Amygdala (tissue), 56 donors: Measurements from ENCODE around the gene JPH4.

Experiments
- DNase-seq, 56 donors: peaks; one replicate each; lab custom pipeline; 2025; lab: John Stamatoyannopoulos, UW

The JPH4 gene

DNA sequence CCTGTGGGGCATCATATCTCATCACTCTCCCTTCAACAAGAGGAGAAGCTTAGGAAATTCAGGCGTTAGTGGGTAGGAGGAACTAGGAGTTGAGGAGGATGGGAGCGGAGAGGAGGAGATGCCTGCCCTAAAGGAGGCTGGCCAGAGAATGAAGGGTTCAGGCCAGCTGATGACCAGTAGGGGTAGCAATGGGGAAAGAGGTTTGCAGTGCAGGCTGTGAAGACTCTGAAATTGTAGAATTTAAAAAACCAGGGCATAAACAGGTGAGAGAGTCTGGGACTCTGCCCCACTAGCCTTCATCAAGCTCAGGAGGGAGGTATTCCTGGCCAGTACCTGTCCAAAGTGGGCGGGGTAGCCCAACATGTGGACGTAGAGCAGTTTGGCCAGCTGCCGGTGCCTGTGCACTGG, 11.8 kb downstream of the JPH4 start:
- peak in 1 of 56 donors; percentile 64 for DNase-seq

GRCh38 chr14:23566112-23566777, 12.3 kb downstream of the JPH4 start:
- DNase-seq: no peak

GRCh38 chr14:23565626-23566025, 13.0 kb downstream of the JPH4 start:
- no peak for DNase-seq

GRCh38 chr14:23564876-23565275, 13.7 kb downstream of the JPH4 start:
- DNase-seq: no peak

GRCh38 chr14:23564181-23564812, 14.3 kb downstream of the JPH4 start:
- DNase-seq: no peak

DNA sequence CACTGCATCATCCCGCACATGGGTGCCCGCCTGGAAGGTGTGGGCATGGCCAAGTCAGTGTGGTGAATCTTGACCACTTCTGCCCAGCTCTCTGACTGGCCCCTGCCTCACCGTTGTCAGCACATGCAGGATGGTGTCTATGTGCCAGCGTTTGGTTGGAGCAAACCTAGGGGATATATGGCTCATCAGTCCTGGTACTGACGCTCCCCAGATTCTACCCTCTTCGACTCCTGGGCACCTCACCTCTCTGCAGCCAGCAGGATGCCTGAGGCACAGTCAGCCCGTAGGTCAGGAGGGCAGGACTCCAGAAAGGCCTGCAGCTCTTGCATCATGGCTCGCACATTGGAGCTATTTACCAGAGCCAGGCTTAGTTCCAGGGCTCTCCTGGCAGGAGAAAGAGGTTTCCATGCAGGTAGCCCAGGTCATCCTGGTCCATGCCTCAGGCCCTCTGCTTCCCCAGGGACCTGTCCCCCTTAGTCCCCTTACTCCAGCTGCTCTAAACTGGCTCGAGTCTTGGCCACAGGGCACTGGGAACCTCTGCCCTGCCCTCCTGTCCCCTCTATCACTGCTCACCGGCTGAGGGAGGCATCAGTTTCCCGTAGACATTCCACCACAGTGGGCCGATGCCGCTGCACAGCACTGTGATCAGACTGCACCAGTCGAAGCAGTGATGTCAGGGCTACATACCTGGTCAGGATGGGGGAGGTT, 15.0 kb downstream of the JPH4 start:
- no peak for DNase-seq

DNA sequence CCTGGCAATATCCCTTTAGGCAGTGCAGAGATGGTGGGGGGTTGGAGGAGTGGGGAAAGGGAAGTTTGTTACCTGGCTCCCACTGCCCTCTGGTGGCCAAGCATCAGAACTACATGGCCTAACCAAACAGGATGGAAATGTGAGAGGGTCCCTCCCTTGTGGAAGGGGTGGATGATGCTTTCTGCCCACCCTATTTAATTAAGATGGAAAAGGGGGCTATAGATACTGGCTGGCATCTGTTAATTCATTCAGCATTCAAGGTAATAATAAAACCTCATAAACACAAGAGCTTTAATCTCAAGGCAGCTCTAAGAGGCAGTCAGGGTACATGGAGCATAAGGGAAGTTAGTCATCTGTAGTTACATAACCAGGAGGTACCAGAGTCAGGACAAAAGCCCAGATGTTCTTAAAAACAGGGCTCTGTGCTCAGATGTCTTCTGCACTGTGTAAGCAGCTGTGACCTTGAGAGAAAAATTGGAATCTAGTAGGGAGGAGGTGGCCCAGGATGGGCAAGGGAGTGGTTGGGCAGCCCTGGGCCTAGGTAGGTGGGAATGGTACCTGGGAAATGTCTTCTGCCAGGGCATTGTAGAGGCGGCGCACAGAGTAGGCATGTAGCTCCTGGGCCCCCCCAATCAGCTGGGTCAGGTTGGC, 15.6 kb downstream of the JPH4 start:
- DNase-seq: peak in 25 of 56 donors; percentile 14 to 66 (median 29)

GRCh38 chr14:23561873-23562821, 16.4 kb downstream of the JPH4 start:
- no peak for DNase-seq

DNA sequence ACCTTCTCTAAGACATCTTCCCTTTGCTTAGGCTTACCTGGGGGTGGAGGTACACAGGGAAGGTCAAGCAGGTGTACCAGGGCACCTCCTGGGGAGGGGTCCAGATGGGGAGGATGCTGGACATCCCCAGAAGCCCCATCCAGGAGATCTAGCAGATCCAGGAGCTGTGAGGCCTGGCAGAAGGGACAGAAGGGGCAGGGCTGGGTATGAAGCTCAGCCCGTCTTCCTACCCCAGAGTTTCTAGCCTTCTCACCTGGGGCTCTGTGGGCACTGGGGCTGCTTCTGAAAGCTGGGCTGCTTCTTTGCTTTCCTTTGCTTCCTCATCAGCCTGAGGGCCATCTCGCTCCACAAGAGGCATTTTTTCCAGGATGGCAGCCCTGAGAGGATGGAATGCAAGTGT, 17.3 kb downstream of the JPH4 start:
- DNase-seq: no peak

DNA sequence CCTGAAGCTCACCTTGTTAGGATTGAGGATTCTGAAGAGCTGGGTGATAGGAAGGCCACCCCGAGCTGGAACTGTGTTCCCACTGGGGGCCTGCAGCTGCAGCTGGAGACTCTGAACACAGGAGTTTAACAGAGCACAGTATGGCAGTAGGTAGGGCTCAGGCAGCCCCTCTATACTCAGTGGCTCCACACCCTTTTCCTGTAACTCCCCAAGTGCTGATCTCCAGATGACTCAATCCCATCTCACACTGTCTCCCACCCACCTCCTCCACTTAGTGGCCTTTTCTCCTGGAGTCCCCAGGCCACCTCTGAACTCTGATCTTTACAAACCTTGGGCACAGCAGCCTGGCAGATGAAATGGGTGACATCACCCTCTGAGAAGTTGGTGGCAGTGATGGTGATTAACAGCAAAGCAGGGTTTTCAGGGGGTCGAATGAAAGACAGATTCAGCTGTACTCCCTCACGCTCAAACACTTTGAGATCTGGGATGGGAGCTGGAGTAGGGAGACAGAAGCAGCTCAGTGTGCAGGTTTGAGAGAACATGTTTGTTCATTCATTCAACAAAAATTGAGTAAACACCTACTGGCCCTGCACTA, 18.6 kb downstream of the JPH4 start:
- no peak for DNase-seq

- DNase-seq: peak in 25 of 56 donors; percentile 20 to 72 (median 40)
Measured at GRCh38 chr14:23559010-23559925, 19.3 kb downstream of the JPH4 start.

DNA sequence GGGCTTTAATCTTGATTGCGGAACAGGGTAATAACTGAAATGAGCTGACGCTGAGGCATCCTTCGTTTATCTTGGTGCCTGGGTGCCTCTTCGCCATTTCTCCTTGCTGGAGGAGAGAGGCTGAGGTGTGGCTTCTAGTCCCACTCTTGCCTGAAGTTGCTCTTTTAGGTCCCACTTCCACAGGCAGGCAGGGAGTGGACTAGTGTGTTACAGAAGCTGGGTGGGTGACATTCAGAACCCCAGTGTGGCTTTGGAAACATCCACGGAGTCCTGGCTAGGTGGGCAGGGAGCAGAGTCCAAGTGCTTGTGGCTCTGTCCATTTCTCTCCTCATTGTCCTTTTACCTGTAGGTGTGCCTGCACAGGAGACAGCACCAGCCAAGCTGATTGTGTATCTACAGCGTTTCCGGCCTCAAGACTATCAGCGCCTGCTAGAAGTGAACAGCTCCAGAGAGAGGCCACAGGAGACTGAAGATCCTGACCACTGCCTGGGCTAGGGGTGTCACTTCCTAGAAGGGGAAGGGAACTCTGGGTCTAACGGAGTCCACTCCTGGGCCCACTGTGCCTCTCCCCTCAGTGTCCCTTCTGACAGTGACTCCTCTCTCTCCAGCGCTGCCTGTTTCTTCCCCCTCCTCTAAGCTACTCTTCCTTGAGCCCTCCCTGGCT, 20.1 kb downstream of the JPH4 start:
- no peak for DNase-seq

DNA sequence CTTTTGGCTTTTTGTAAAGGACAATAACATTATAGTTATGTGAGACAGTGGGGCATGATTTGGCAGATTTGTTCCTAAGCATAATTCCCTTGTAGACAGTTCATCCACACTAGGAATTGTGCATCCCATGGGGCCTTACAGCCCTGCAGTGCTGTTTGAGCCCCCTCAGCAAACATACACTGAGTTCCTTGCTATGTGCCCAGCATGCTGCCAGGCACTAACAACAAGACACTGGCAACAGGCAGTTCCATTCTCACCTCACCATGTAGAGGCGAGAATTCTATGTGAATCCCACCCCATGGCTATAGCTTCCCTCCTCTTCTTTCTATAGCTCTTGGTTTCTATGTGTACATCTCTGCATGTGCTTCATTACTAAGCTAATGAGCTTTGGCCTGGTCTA, 20.6 kb downstream of the JPH4 start:
- DNase-seq: no peak

- DNase-seq: no peak
Measured at GRCh38 chr14:23557521-23557920, 21.1 kb downstream of the JPH4 start.

DNA sequence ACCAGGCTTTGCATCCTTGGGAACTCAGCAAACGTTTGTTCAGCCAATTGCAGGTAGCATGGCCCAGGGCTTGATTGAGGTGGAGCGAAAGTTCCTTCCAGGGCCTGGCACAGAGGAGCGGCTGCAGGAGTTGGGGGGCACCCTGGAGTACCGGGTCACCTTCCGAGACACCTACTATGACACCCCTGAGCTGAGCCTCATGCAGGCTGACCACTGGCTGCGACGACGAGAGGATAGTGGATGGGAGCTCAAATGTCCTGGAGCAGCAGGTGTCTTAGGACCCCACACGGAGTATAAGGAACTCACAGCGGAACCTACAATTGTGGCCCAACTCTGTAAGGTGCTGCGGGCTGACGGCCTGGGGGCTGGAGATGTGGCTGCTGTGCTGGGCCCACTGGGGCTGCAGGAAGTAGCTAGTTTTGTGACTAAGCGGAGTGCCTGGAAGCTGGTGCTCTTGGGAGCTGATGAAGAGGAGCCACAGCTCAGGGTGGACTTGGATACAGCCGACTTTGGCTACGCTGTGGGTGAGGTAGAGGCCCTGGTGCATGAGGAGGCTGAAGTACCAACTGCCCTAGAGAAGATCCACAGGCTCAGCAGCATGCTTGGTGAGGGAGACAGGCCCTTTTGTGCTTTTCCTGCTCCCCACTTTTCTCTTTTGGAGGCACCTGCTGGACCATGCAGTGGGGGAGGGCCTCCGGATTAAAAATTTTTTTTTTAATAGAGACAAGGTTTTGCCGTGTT, 21.7 kb downstream of the JPH4 start:
- no peak for DNase-seq

- peak; percentile 59 to 96 (median 89) for DNase-seq
Measured at GRCh38 chr14:23555882-23556699, 22.5 kb downstream of the JPH4 start, which contains the start of gene THTPA. TSS of gene THTPA (plus strand) at chr14:23556271. CDS start at chr14:23556758, 487 bp downstream.
